ENCODE measurements around the gene DYNC1I1.

The DYNC1I1 gene

GRCh38 chr7:95976369-95977060 is 204.2 kb downstream of the DYNC1I1 start:
- no peak for DNase-seq

- no peak for DNase-seq
Observed at GRCh38 chr7:95977994-95978393, 205.6 kb downstream of the DYNC1I1 start.

- no peak for DNase-seq
Observed at GRCh38 chr7:95980167-95980566, 207.8 kb downstream of the DYNC1I1 start.

- no peak for DNase-seq
Observed at GRCh38 chr7:95980706-95981105, 208.4 kb downstream of the DYNC1I1 start.

GRCh38 chr7:95986178-95986764 is 213.9 kb downstream of the DYNC1I1 start:
- DNase-seq = no peak

- no peak for DNase-seq
Observed at GRCh38 chr7:95989301-95989700, 216.9 kb downstream of the DYNC1I1 start.

GRCh38 chr7:95993380-95993779 is 221.0 kb downstream of the DYNC1I1 start:
- DNase-seq = no peak

- no peak for DNase-seq
Observed at GRCh38 chr7:95996174-95996573, 223.8 kb downstream of the DYNC1I1 start.

- DNase-seq = no peak
Observed at GRCh38 chr7:95996886-95997285, 224.5 kb downstream of the DYNC1I1 start.

- no peak for DNase-seq
Observed at GRCh38 chr7:95997632-95998031, 225.3 kb downstream of the DYNC1I1 start.

- no peak for DNase-seq
Observed at GRCh38 chr7:95999481-95999880, 227.1 kb downstream of the DYNC1I1 start.

- DNase-seq = no peak
Observed at GRCh38 chr7:96004578-96004977, 232.2 kb downstream of the DYNC1I1 start.

- DNase-seq = no peak
Observed at GRCh38 chr7:96005271-96005670, 232.9 kb downstream of the DYNC1I1 start.

GRCh38 chr7:96009148-96009547 is 236.8 kb downstream of the DYNC1I1 start:
- DNase-seq = no peak

- no peak for DNase-seq
Observed at GRCh38 chr7:96013836-96014235, 241.5 kb downstream of the DYNC1I1 start.

- DNase-seq = no peak
Observed at GRCh38 chr7:96014617-96015016, 242.3 kb downstream of the DYNC1I1 start.

GRCh38 chr7:96016056-96016586 is 243.8 kb downstream of the DYNC1I1 start:
- no peak for DNase-seq

- DNase-seq = no peak
Observed at GRCh38 chr7:96016735-96017134, 244.4 kb downstream of the DYNC1I1 start.

GRCh38 chr7:96017877-96018276 is 245.5 kb downstream of the DYNC1I1 start:
- DNase-seq = no peak

GRCh38 chr7:96021568-96021967 is 249.2 kb downstream of the DYNC1I1 start:
- DNase-seq = no peak

- no peak for DNase-seq
Observed at GRCh38 chr7:96023387-96023786, 251.0 kb downstream of the DYNC1I1 start.

- DNase-seq = no peak
Observed at GRCh38 chr7:96026010-96026409, 253.7 kb downstream of the DYNC1I1 start.

- no peak for DNase-seq
Observed at GRCh38 chr7:96026611-96027010, 254.3 kb downstream of the DYNC1I1 start.

GRCh38 chr7:96028729-96029128 is 256.4 kb downstream of the DYNC1I1 start:
- no peak for DNase-seq
